Effector memory CD4-positive, alpha-beta T cell (primary cell): ENCODE data around the gene ZEB2.

Experiments used
- DNase-seq, 3 donors: peaks; one replicate each; pipeline ENCODE4 v3.0.0-alpha.2; 2020
- H3K27ac ChIP-seq: 2 replicates; pipeline ENCODE4 v1.7.0; 2013; ENCODE audit warnings: mild to moderate bottlenecking, low read length, moderate library complexity; ENCODE audit not compliant: insufficient read depth, poor library complexity, severe bottlenecking
- H3K27me3 ChIP-seq: replicated peaks from 2 replicates; pipeline ENCODE4 v1.7.0; 2013; ENCODE audit warnings: mild to moderate bottlenecking, low read length; ENCODE audit not compliant: insufficient read depth, control insufficient read depth, poor library complexity, severe bottlenecking
- H3K36me3 ChIP-seq: 2 replicates; pipeline ENCODE4 v1.7.0; 2013; ENCODE audit warnings: mild to moderate bottlenecking, low read length, moderate library complexity; ENCODE audit not compliant: control insufficient read depth, insufficient read depth
- H3K4me1 ChIP-seq: 2 replicates; pipeline ENCODE4 v1.7.0; 2013; ENCODE audit warnings: low read length, mild to moderate bottlenecking; ENCODE audit not compliant: control insufficient read depth, insufficient read depth, poor library complexity, severe bottlenecking
- H3K4me3 ChIP-seq: 2 replicates; pipeline ENCODE4 v1.7.0; 2013; ENCODE audit warnings: low read length, low read depth, mild to moderate bottlenecking; ENCODE audit not compliant: insufficient read depth, poor library complexity, severe bottlenecking
- H3K9me3 ChIP-seq: 2 replicates; pipeline ENCODE4 v1.7.0; 2013; ENCODE audit warnings: mild to moderate bottlenecking, low read length, moderate library complexity; ENCODE audit not compliant: control insufficient read depth

Gene ZEB2

DNA sequence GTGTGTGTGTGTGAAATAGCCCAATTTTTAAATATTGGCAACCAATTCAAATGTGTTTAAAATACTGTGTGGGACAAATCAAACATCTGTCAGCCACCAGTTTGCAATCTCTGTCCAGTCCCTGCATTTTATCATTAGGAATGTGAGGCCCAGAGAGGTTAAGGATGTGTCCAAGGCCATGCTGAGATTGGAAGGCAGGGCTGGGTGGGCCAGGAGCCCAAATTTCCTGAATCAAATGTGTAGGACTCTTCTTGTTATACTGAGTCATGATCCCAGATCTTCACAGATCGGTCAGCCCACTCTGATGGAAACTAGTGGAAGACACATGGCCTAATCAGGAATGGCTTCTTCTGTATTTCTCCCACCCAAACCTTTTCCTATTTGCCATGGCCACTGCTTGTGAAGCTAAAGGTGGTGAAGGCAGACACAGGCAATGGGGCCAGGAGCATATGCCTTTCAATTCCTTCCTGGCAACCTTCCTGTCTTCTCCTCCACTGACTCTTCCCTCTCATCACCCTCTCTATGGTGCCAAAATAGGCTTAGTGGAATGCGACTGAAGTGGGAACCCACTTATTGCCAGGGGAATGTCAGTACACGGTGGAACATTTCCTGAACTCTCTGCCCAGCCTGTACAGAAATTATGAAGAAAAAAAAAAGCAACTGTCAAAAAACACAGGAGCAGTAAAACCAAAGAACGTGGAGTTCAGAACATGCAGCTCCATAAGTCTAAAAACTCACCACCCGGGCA is 35.5 kb downstream of the ZEB2 start:
- Histone ChIP-seq H3K27ac (no peak overlapping the region), H3K4me3 (no peak overlapping the region), H3K9me3 (no peaks in the 10 kb centered on the region), H3K36me3 (no peaks in the 10 kb centered on the region), H3K4me1 (no peaks in the 10 kb centered on the region), H3K27me3 (no peaks in the 10 kb centered on the region)
- DNase-seq: no peak

DNA sequence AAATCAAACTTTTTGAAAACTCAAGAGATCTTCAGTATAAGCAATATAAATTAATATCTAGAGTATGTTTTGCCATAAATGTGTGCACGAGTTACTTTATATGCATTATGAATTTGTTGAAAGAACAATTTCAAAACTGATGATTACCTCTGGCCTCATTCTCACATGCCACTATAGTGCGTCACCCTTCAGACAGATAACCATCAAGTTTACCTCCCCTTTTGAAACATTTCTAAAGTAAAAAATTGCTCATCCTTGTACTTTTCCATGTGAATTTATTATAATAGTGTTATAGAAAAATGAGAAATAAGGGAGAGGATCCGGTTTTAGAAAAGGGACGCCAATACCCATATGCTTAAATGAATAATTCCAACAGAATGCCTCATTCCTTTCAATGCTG is 38.3 kb downstream of the ZEB2 start:
- Histone ChIP-seq H3K27ac (no peak overlapping the region), H3K4me3 (no peak overlapping the region), H3K36me3 (no peaks in the 10 kb centered on the region), H3K9me3 (no peaks in the 10 kb centered on the region), H3K4me1 (no peaks in the 10 kb centered on the region), H3K27me3 (no peaks in the 10 kb centered on the region)
- no peak for DNase-seq

DNA sequence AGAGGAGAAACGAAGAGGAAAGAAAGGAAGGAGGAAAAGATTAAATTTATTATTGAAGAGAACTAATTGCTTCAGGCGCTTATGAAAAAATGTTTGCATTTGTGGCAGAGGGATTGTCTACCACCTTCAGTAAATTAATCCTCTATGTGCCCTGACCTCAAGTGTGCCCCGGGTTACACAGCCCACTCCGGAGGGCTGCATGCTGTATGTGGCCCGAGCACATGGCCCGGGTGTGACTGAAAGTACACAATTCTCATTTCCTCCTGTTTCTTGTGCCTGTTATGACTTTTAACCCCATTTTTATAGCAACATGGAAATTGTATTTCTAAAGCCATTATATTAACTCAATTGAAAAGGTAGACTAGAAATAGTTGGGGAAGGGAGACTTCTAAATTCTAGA is 38.8 kb downstream of the ZEB2 start:
- H3K36me3 ChIP-seq: no peaks in the 10 kb centered on the region
- no peaks in the 10 kb centered on the region for H3K27me3 ChIP-seq
- no peak overlapping the region for H3K4me3 ChIP-seq
- no peaks in the 10 kb centered on the region for H3K4me1 ChIP-seq
- no peaks in the 10 kb centered on the region for H3K9me3 ChIP-seq
- H3K27ac ChIP-seq: no peak overlapping the region
- no peak for DNase-seq

DNA sequence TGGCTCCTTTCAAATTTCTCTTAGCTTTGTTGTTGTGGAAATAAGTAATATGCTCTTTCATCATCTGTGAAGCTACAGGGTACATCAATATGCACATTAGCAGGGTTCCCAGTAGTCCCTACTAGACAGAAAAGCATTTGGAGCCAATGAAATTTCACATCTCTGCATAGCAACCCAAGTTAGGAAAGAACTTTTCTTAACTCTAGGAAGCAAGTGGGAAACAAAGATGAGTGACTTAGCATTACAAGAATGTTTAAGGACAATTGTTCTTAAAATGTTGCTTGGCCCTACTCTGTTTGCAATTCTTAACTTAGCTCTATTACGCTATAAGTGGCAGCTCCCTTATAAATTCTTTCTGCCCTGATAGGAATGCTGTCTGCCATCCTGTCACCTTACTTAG is 39.6 kb downstream of the ZEB2 start:
- Histone ChIP-seq H3K27ac (no peak overlapping the region), H3K27me3 (no peaks in the 10 kb centered on the region), H3K4me1 (no peaks in the 10 kb centered on the region), H3K36me3 (no peaks in the 10 kb centered on the region), H3K9me3 (no peaks in the 10 kb centered on the region), H3K4me3 (no peak overlapping the region)
- DNase-seq: no peak

DNA sequence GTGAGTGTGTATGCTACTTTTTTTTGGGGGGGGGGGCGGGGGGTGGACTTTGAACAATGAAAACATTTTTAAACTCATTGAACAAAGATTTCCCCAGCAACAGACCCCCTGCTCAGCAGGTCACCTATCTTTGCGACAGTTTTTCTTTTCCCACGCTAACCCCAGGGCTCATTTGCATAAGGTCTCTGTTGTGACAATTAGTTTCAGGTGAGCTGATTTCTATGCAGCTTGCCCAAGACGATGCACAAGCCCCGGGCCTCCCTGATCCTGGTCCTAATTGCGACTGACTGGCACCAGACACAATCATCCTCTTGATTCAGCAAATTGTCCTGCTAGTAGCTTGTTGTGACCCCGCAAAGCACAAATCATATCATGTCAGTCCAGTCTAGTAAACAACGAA is 40.3 kb downstream of the ZEB2 start:
- DNase-seq: no peak
- no peaks in the 10 kb centered on the region for H3K27me3 ChIP-seq
- H3K4me3 ChIP-seq: no peak overlapping the region
- H3K4me1 ChIP-seq: no peaks in the 10 kb centered on the region
- H3K9me3 ChIP-seq: no peaks in the 10 kb centered on the region
- no peaks in the 10 kb centered on the region for H3K36me3 ChIP-seq
- no peak overlapping the region for H3K27ac ChIP-seq

DNA sequence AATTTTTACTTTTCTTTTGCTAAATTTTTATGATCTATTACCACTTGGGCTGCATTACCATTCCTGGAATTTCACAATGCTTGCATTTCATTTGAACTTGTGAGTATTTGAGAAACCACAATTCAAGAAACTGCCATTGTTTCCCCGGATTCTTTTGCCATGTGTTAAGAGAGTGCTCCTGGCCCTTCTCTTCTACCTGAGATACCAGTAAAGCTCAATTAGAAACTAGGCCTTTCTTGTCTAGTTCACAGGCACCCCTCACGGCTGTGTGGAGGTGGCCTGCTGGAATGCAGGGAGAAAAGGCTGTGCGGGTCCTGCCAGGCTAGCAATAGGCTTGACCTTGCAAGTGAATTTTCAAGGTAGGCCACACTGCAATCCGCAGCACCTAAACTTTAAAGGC is 40.8 kb downstream of the ZEB2 start:
- H3K9me3 ChIP-seq: no peaks in the 10 kb centered on the region
- no peaks in the 10 kb centered on the region for H3K4me1 ChIP-seq
- H3K27ac ChIP-seq: no peak overlapping the region
- no peaks in the 10 kb centered on the region for H3K27me3 ChIP-seq
- no peak overlapping the region for H3K4me3 ChIP-seq
- no peaks in the 10 kb centered on the region for H3K36me3 ChIP-seq
- DNase-seq: no peak

DNA sequence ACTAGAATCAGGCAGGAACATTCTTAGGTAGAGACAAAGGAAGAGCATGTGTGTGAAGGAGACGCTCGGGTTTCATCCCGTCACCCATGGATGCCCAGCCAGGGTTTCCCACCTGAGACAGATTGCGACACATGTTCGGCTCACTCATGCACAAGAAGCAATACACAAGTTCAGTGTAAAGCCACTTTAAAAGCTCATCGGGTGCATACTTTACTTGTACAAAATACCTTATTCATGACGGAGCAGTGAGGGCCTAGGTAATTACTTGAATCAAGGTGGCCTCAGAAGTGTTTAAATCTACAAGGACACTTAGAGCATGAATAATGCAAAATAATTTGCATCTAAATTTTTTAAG is 42.0 kb downstream of the ZEB2 start:
- no peak for DNase-seq
- Histone ChIP-seq H3K4me1 (no peaks in the 10 kb centered on the region), H3K36me3 (no peaks in the 10 kb centered on the region), H3K4me3 (no peak overlapping the region), H3K27ac (no peak overlapping the region), H3K9me3 (no peaks in the 10 kb centered on the region), H3K27me3 (no peaks in the 10 kb centered on the region)

DNA sequence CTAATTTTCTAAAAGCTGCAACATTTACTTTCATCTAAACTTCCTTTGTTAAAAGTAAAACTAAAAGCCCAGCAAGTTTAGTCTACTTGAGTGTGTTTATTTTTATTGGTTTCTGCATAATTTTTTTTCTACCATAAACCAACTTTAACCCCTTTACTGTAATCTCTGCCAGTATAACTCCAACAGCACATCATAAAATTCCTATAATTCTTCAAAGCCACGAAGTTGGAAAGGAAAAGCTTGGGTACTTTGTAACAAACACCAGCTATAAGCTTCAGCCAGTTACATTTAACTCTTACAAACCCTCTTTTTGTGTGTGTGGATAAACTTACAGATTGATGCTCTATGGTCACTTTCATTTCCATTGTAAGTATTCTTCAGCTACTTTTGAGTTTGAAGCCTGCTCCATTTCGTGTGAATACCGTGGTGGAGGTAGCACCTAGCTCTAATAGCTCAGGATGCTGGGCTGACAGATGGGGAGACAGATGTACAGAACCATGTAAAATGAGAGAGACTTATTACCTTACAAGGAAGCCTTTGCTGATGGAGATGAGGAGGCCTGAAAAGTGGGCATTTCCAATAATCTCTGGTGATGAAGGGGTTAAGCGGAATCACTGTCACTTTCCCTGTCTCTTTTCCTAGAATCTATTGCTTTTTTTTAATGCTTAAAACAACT is 42.5 kb downstream of the ZEB2 start:
- H3K9me3 ChIP-seq: no peaks in the 10 kb centered on the region
- H3K27ac ChIP-seq: no peak overlapping the region
- no peak for DNase-seq
- no peaks in the 10 kb centered on the region for H3K27me3 ChIP-seq
- no peak overlapping the region for H3K4me3 ChIP-seq
- no peaks in the 10 kb centered on the region for H3K4me1 ChIP-seq
- no peaks in the 10 kb centered on the region for H3K36me3 ChIP-seq

DNA sequence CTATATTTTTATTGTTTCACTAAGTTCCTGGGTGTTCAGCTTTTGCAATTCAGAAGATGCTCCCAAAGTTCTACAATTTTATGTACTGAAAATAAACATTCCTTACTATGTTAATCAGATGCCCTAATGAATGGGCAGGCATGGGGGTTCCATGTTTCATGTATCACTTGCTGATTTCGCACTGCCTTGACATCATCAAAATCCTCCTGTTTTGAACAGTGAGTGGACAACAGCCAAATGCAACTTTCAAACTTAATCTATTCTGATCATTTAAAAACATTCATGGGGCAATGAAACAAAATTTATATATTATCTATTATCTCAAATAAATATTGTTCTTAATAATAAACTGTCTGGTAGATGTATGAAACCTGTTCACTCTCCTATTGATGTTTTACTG is 43.2 kb downstream of the ZEB2 start:
- H3K36me3 ChIP-seq: no peaks in the 10 kb centered on the region
- H3K4me3 ChIP-seq: no peak overlapping the region
- no peaks in the 10 kb centered on the region for H3K4me1 ChIP-seq
- no peaks in the 10 kb centered on the region for H3K27me3 ChIP-seq
- no peak for DNase-seq
- H3K9me3 ChIP-seq: no peaks in the 10 kb centered on the region
- H3K27ac ChIP-seq: no peak overlapping the region

DNA sequence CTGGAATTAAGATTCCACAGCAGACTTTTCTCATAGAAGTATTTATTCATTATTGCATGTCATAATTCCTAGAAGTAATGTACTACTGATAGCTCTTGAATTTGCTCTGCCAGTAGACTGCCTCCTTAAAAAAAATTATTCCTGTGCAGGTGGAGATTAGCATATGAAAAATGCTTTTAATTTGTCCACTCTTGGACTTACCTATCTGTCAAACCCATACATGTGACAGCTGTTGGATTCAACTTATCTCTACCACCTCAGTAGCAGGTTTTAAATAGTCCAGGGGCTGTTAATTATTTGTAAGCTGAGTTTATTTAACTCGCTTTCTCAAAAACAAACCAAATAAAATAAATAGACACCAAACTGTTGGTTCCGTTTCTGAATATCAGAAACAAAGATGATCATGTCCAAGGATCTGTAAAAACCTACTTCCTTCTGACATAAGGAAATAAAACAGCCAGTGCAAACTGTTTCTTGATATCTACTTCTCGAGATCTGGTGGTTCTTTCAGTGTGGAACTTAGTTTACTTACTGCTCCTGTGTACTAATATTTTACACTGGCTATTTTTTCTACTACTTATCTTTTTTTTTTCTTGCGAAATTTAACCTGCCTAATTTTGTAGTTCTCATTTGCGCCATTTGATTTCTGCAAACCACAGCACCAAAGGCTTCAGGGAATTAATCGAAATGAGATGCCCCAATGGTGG is 44.2 kb downstream of the ZEB2 start:
- Histone ChIP-seq H3K27ac (no peak overlapping the region), H3K9me3 (no peaks in the 10 kb centered on the region), H3K27me3 (no peaks in the 10 kb centered on the region), H3K36me3 (no peaks in the 10 kb centered on the region), H3K4me1 (no peaks in the 10 kb centered on the region), H3K4me3 (no peak overlapping the region)
- DNase-seq: no peak
